ENCODE results near the gene FOXL1. TPM values are rescaled to one million over a fixed set of nuclear protein-coding genes. Genes with fewer than 3 reads are reported as not detected.
A peak's percentile ranks its signal among the peaks of the same experiment; 100 is the strongest.

Gene FOXL1
- total RNA-seq, 3 donors from 2014 or later (not counting 1 experiment from before 2014, with no cell fraction given), result 0.10 TPM; not detected in 2

DNA sequence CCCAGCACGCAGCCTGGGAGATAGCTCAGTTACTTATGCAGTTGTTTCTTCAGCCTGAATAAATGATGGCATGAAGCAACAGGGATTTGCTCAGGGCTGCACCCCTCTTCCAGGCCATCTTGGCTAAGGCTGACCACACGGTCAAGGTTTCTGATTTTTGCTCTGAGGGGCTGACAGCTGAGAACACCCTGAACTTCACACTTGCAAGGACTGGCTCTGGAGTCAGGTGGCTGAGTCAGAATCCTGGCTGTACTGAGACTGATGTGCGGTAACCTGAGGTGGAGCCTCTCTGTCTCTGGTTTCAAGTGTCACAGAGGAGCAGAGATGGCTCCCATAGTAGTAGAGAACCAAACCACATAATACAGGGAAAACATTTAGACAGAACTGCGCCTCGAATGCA, 28.1 kb upstream of the FOXL1 start:
- Mint-ChIP-seq H3K27me3 (ENCODE audit: low read depth in 2 of 2) (no peaks in the 10 kb centered on the region), H3K4me3 (no peak overlapping the region), H3K36me3 (no peaks in the 10 kb centered on the region), H3K9me3 (no peaks in the 10 kb centered on the region), H3K4me1 (peaks cover 16 to 21% of the 10 kb centered on the region in 2 donors), H3K27ac (no peak overlapping the region)
- Histone ChIP-seq H3K27me3 (ENCODE audit: control insufficient read depth, insufficient read depth, low read length) (no peaks in the 10 kb centered on the region), H3K9me3 (ENCODE audit: control insufficient read depth, insufficient read depth, low read length) (no peaks in the 10 kb centered on the region), H3K36me3 (ENCODE audit: control insufficient read depth, insufficient read depth, low read length) (peaks cover 26% of the 10 kb centered on the region), H3K4me1 (ENCODE audit: control insufficient read depth, insufficient read depth, low read length) (peaks cover 12% of the 10 kb centered on the region), H3K4me3 (ENCODE audit: low read length) (no peak overlapping the region), H3K27ac (ENCODE audit: low read length) (no peak overlapping the region)
- intact Hi-C loops (cut with micrococcal nuclease), result no loop called here
- 92% methylated on average over 5 of the region's 5 CpGs for WGBS (ENCODE audit: insufficient coverage)
- DNase-seq (no peak), ATAC-seq (no peak)
- TF ChIP-seq, protein P1, sequence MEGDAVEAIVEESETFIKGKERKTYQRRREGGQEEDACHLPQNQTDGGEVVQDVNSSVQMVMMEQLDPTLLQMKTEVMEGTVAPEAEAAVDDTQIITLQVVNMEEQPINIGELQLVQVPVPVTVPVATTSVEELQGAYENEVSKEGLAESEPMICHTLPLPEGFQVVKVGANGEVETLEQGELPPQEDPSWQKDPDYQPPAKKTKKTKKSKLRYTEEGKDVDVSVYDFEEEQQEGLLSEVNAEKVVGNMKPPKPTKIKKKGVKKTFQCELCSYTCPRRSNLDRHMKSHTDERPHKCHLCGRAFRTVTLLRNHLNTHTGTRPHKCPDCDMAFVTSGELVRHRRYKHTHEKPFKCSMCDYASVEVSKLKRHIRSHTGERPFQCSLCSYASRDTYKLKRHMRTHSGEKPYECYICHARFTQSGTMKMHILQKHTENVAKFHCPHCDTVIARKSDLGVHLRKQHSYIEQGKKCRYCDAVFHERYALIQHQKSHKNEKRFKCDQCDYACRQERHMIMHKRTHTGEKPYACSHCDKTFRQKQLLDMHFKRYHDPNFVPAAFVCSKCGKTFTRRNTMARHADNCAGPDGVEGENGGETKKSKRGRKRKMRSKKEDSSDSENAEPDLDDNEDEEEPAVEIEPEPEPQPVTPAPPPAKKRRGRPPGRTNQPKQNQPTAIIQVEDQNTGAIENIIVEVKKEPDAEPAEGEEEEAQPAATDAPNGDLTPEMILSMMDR (IDR thresholded peaks at IDR 0.05), result no peak

DNA sequence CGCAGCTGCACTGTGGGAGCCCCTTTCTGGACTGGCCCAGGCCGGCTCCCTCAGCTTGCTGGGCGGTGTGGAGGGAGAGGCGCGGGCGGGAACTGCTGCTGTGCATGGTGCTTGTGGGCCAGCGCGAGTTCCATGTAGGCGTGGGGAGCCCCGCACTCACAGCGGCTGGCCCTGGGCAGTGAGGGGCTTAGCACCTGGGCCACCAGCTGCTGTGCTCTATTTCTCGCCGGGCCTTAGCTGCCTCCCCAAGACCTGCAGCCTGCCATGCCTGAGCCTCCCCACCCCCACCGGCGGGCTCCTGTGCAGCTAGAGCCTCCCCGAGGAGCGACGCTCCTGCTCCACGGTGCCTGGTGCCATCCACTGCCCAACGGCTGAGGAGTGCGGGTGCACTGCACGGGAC, 25.0 kb upstream of the FOXL1 start:
- Histone ChIP-seq H3K9me3 (ENCODE audit: control insufficient read depth, insufficient read depth, low read length) (no peaks in the 10 kb centered on the region), H3K4me1 (ENCODE audit: control insufficient read depth, insufficient read depth, low read length) (peaks cover 18% of the 10 kb centered on the region), H3K4me3 (ENCODE audit: low read length) (no peak overlapping the region), H3K27me3 (ENCODE audit: control insufficient read depth, insufficient read depth, low read length) (no peaks in the 10 kb centered on the region), H3K27ac (ENCODE audit: low read length) (no peak overlapping the region), H3K36me3 (ENCODE audit: control insufficient read depth, insufficient read depth, low read length) (peaks cover 6% of the 10 kb centered on the region)
- peaks cover 0 to 3% of the 10 kb centered on the region in 2 donors for H3K27me3 Mint-ChIP-seq (ENCODE audit: low read depth in 2 of 2)
- peaks cover 20 to 26% of the 10 kb centered on the region in 2 donors for H3K4me1 Mint-ChIP-seq
- ATAC-seq, result no peak
- intact Hi-C loops (cut with micrococcal nuclease), result no loop called here
- H3K9me3 Mint-ChIP-seq, result no peaks in the 10 kb centered on the region
- no peaks in the 10 kb centered on the region for H3K36me3 Mint-ChIP-seq
- 99% methylated on average over 22 of the region's 22 CpGs for WGBS (ENCODE audit: insufficient coverage)
- H3K4me3 Mint-ChIP-seq, result peak overlapping the region; percentile 95
- peak overlapping the region; percentile 90 to 99 for H3K27ac Mint-ChIP-seq
- no peak for DNase-seq
- TF ChIP-seq, protein P1 (IDR thresholded peaks at IDR 0.05), result no peak

DNA sequence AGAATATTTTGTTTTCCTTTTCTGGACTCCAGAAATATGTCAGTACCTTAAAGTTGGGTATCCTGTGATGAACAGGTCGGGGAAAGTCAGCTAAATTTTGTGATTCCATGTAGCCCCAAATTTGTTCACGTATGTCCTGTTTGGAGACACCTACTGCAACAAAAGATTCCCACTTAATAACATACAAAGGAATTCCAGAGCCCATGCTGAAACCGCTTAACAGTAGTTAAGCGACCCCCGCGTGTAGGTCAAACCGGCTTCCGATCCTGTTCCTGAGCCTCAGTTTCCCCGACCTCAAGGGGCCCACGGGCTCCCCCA, 23.8 kb upstream of the FOXL1 start:
- Mint-ChIP-seq H3K4me1 (peaks cover 20 to 26% of the 10 kb centered on the region in 2 donors), H3K36me3 (no peaks in the 10 kb centered on the region), H3K27me3 (ENCODE audit: low read depth in 2 of 2) (peaks cover 0 to 3% of the 10 kb centered on the region in 2 donors), H3K27ac (peak overlapping the region; percentile 90 to 99), H3K4me3 (peak overlapping the region; percentile 95), H3K9me3 (no peaks in the 10 kb centered on the region)
- TF ChIP-seq, protein P1 (IDR thresholded peaks at IDR 0.05), result no peak
- peaks cover 18% of the 10 kb centered on the region for H3K4me1 ChIP-seq (ENCODE audit: control insufficient read depth, insufficient read depth, low read length)
- H3K4me3 ChIP-seq (ENCODE audit: low read length), result peak overlapping the region; percentile 86
- intact Hi-C loops (cut with micrococcal nuclease), result no loop called here
- no peaks in the 10 kb centered on the region for H3K27me3 ChIP-seq (ENCODE audit: control insufficient read depth, insufficient read depth, low read length)
- 8% methylated on average over 10 of the region's 10 CpGs for WGBS (ENCODE audit: insufficient coverage)
- H3K36me3 ChIP-seq (ENCODE audit: control insufficient read depth, insufficient read depth, low read length), result peaks cover 2% of the 10 kb centered on the region
- DNase-seq (no peak), ATAC-seq (no peak)
- no peaks in the 10 kb centered on the region for H3K9me3 ChIP-seq (ENCODE audit: control insufficient read depth, insufficient read depth, low read length)
- peak overlapping the region; percentile 88 for H3K27ac ChIP-seq (ENCODE audit: low read length)
